AG09319 (cell line): ENCODE measurements around the gene CMTM4.

ENCODE experiments used
- DNase-seq: peaks from one replicate; pipeline ENCODE4 v3.0.0-alpha.2; 2010; ENCODE audit warnings: low read depth; ENCODE audit errors: extremely low read depth
- CTCF ChIP-seq: IDR thresholded peaks from 2 replicates; pipeline ENCODE4 v1.5.1; 2011; ENCODE audit warnings: low read depth, mild to moderate bottlenecking, inconsistent platforms, low read length, moderate library complexity

Gene CMTM4

GRCh38 chr16:66594739-66595138 is 101.8 kb downstream of the CMTM4 start:
- no peak for DNase-seq
- no peak for TF ChIP-seq CTCF

- DNase-seq, result no peak
- no peak for TF ChIP-seq CTCF
Measured at GRCh38 chr16:66592814-66593213, 103.7 kb downstream of the CMTM4 start.

- no peak for DNase-seq
- no peak for TF ChIP-seq CTCF
Measured at GRCh38 chr16:66592241-66592640, 104.3 kb downstream of the CMTM4 start.

- DNase-seq, result no peak
- no peak for TF ChIP-seq CTCF
Measured at GRCh38 chr16:66591018-66591417, 105.5 kb downstream of the CMTM4 start.

GRCh38 chr16:66590322-66590721 is 106.2 kb downstream of the CMTM4 start:
- TF ChIP-seq CTCF, result no peak
- DNase-seq, result no peak

GRCh38 chr16:66588981-66589713 is 107.4 kb downstream of the CMTM4 start:
- peak; percentile 63 for TF ChIP-seq CTCF
- DNase-seq, result no peak

- TF ChIP-seq CTCF, result no peak
- DNase-seq, result no peak
Measured at GRCh38 chr16:66587881-66588600, 108.5 kb downstream of the CMTM4 start.
